Endothelial cell of umbilical vein (primary cell): ENCODE measurements around the gene SREK1IP1. TPM values are rescaled to one million over a fixed set of nuclear protein-coding genes. Genes with fewer than 3 reads are reported as not detected.

Source experiments
- BruUV-seq: library from RNA; stranded (reverse); fragments of 400-500 nt; replicated peaks from 2 replicates; lab custom pipeline; 2021; lab: Mats Ljungman, UMichigan
- CTCF ChIA-PET: fragments of 300-600, 350-600 bp; sonication (Branson Sonifier 250); formaldehyde crosslinking; loops from one replicate; lab custom pipeline; 2021; ENCODE audit warnings: antibody characterized with exemption, inconsistent platforms; lab: Charles Lee
- POLR2A ChIA-PET: fragments of 300-600, 350-600 bp; sonication (Branson Sonifier 250); formaldehyde crosslinking; loops from one replicate; lab custom pipeline; 2021; ENCODE audit warnings: antibody characterized with exemption, inconsistent platforms; lab: Charles Lee
- DNase-seq: peaks from one replicate; pipeline ENCODE4 v3.0.0-alpha.2; 2011; ENCODE audit warnings: low read depth, low spot score
- FAIRE-seq: peaks from 2 replicates; lab custom pipeline; 2011; peaks lifted over from hg19 to GRCh38; lab: Jason Lieb, UNC
- H2AFZ ChIP-seq: 2 replicates; pipeline ENCODE4 v1.6.0; 2012; ENCODE audit warnings: low read depth, low read length, control low read depth, inconsistent platforms
- H3K27ac ChIP-seq: 2 replicates; pipeline ENCODE4 v1.5.1; 2011; ENCODE audit warnings: low read depth, mild to moderate bottlenecking, control low read depth, low read length, moderate library complexity; ENCODE audit not compliant: insufficient read depth
- H3K27me3 ChIP-seq, 2 experiments: 2 replicates each; pipeline versions ENCODE4 v1.6.0 to v1.6.1; 2011; ENCODE audit warnings: low read length in 2 of 2, mixed read lengths in 1 of 2; ENCODE audit not compliant: control insufficient read depth in 2 of 2, insufficient read depth in 2 of 2
- H3K36me3 ChIP-seq, 2 experiments: 2 replicates in 1 of 2; 3 replicates in 1 of 2; pipeline ENCODE4 v1.5.1; 2011; ENCODE audit warnings: low read length in 2 of 2, mild to moderate bottlenecking in 1 of 2, moderate library complexity in 1 of 2; ENCODE audit not compliant: control insufficient read depth in 2 of 2, insufficient read depth in 2 of 2; ENCODE audit errors: extremely low read depth in 1 of 2
- H3K4me1 ChIP-seq: 3 replicates; pipeline ENCODE4 v1.5.1; 2011; ENCODE audit warnings: mild to moderate bottlenecking, low read length; ENCODE audit not compliant: control insufficient read depth, insufficient read depth; ENCODE audit errors: extremely low read depth
- H3K4me2 ChIP-seq: 2 replicates; pipeline ENCODE4 v1.6.1; 2011; ENCODE audit warnings: low read length, control low read depth, mixed read lengths; ENCODE audit not compliant: insufficient read depth
- H3K4me3 ChIP-seq, 3 experiments: fragments of 200-600 bp in 1 of 3; sonication (generic), shearing (Covaris generic) in 1 of 3; replicated peaks in 1 of 3; 2 replicates each; pipeline ENCODE4 v1.5.1; 2011 to 2016; ENCODE audit warnings: control low read depth in 3 of 3, low read length in 3 of 3, mild to moderate bottlenecking in 2 of 3, inconsistent platforms in 1 of 3, low read depth in 1 of 3, moderate library complexity in 1 of 3; ENCODE audit not compliant: insufficient read depth in 1 of 3
- H3K79me2 ChIP-seq: 2 replicates; pipeline ENCODE4 v1.6.0; 2012; ENCODE audit warnings: low read length, inconsistent platforms; ENCODE audit not compliant: control insufficient read depth, insufficient read depth
- H3K9ac ChIP-seq: replicated peaks from 2 replicates; pipeline ENCODE3; 2011; ENCODE audit warnings: low read length, control low read depth; ENCODE audit not compliant: insufficient read depth; ENCODE audit errors: extremely low read depth
- H3K9me1 ChIP-seq: replicated peaks from 3 replicates; pipeline ENCODE4 v1.6.0; 2011; ENCODE audit warnings: mild to moderate bottlenecking, low read length; ENCODE audit not compliant: control insufficient read depth, insufficient read depth; ENCODE audit errors: extremely low read depth
- H3K9me3 ChIP-seq: replicated peaks from 2 replicates; pipeline ENCODE4 v1.5.1; 2012; ENCODE audit warnings: low read length, inconsistent platforms; ENCODE audit not compliant: control insufficient read depth, insufficient read depth
- H4K20me1 ChIP-seq: replicated peaks from 2 replicates; pipeline ENCODE3; 2011; ENCODE audit warnings: mild to moderate bottlenecking, low read length; ENCODE audit not compliant: control insufficient read depth, insufficient read depth; ENCODE audit errors: extremely low read depth
- EZH2 ChIP-seq: IDR thresholded peaks from 2 replicates; pipeline ENCODE4 v1.6.1; 2012; ENCODE audit warnings: borderline replicate concordance, low read depth, mild to moderate bottlenecking, moderate library complexity, low read length, inconsistent platforms; ENCODE audit not compliant: severe bottlenecking
- FOS ChIP-seq: IDR thresholded peaks from 2 replicates; pipeline ENCODE4 v1.6.1; 2011; ENCODE audit warnings: mild to moderate bottlenecking, low read length, moderate library complexity, borderline replicate concordance; ENCODE audit not compliant: insufficient read depth
- JUN ChIP-seq: IDR thresholded peaks from 2 replicates; pipeline ENCODE4 v1.6.1; 2011; ENCODE audit warnings: borderline replicate concordance, low read depth; ENCODE audit not compliant: insufficient read length, insufficient read depth
- POLR2A ChIP-seq: IDR thresholded peaks from 2 replicates; pipeline ENCODE4 v1.6.1; 2012; ENCODE audit warnings: low read depth, mild to moderate bottlenecking, control low read depth, low read length
- POLR2AphosphoS5 ChIP-seq: IDR thresholded peaks from 2 replicates; pipeline ENCODE4 v1.6.1; 2012; ENCODE audit warnings: low read depth, mild to moderate bottlenecking, control low read depth, low read length, moderate library complexity; ENCODE audit not compliant: insufficient read depth
- dilution Hi-C: fragments of 300-500 bp; cut with MboI; formaldehyde crosslinking; loops from one replicate; pipeline ENCODE4 v1.15.0; 2019; ENCODE audit warnings: low sequenced_read_pairs; ENCODE audit not compliant: extremely low pct_ligation_motif_present
- intact Hi-C: fragments of 100-400 bp; cut with micrococcal nuclease; formaldehyde crosslinking; loops from one replicate; pipeline ENCODE4 v1.10.0; 2022
- polyA plus RNA-seq, 4 experiments: library from polyadenylated mRNA; depleted of rRNA in 3 of 4; stranded (reverse) in 3 of 4; unstranded in 1 of 4; fragments of >200 nt; gene quantifications; 2 replicates each; pipeline versions ENCODE4 v1.2.1 to v1.2.3, GENCODE V29; 2011 to 2012; ENCODE audit warnings: missing spikeins in 1 of 4
- total RNA-seq: library from RNA; stranded (reverse); gene quantifications from 2 replicates; pipeline ENCODE4 v1.2.3, GENCODE V29; 2021
- TF ChIP-seq, protein P1 (sequence below), 2 donors: IDR thresholded peaks; 1 replicate in 1 of 2; 2 replicates in 1 of 2; pipeline ENCODE4 v1.5.1; 2011; ENCODE audit warnings: low read length in 2 of 2, mild to moderate bottlenecking in 2 of 2, moderate library complexity in 2 of 2, control low read depth in 1 of 2, inconsistent platforms in 1 of 2, low read depth in 1 of 2; ENCODE audit not compliant: insufficient read depth in 1 of 2; ENCODE audit errors: extremely low read depth in 1 of 2

Gene SREK1IP1
- total and polyA plus RNA-seq, 2 donors (not counting 3 experiments of a cell fraction or from before 2014, with no cell fraction given) = 6.3 to 17.8 TPM

- H4K20me1 ChIP-seq = no peaks in the 10 kb centered on the region
- H3K27ac ChIP-seq = no peak overlapping the region
- H3K79me2 ChIP-seq = no peaks in the 10 kb centered on the region
- no peaks in the 10 kb centered on the region for H3K9me3 ChIP-seq
- CTCF ChIA-PET = no interaction called here
- H3K4me3 ChIP-seq = no peak overlapping the region
- no peaks in the 10 kb centered on the region for H3K9me1 ChIP-seq
- H3K9ac ChIP-seq = no peak overlapping the region
- DNase-seq = no peak
- H3K36me3 ChIP-seq = peaks cover 2 to 3% of the 10 kb centered on the region in 2 experiments
- TF ChIP-seq, protein P1, sequence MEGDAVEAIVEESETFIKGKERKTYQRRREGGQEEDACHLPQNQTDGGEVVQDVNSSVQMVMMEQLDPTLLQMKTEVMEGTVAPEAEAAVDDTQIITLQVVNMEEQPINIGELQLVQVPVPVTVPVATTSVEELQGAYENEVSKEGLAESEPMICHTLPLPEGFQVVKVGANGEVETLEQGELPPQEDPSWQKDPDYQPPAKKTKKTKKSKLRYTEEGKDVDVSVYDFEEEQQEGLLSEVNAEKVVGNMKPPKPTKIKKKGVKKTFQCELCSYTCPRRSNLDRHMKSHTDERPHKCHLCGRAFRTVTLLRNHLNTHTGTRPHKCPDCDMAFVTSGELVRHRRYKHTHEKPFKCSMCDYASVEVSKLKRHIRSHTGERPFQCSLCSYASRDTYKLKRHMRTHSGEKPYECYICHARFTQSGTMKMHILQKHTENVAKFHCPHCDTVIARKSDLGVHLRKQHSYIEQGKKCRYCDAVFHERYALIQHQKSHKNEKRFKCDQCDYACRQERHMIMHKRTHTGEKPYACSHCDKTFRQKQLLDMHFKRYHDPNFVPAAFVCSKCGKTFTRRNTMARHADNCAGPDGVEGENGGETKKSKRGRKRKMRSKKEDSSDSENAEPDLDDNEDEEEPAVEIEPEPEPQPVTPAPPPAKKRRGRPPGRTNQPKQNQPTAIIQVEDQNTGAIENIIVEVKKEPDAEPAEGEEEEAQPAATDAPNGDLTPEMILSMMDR (IDR thresholded peaks at IDR 0.05; ENCODE audit: extremely low read depth in 1 of 2, insufficient read depth in 1 of 2, low read depth in 1 of 2, low read length in 2 of 2) = no peak
- no peak for TF ChIP-seq JUN
- no peak for TF ChIP-seq POLR2AphosphoS5
- TF ChIP-seq EZH2 = no peak
- TF ChIP-seq FOS = no peak
- TF ChIP-seq POLR2A = no peak
- H2AFZ ChIP-seq = no peak overlapping the region
- peaks cover 6% of the 10 kb centered on the region for H3K4me1 ChIP-seq
- H3K4me2 ChIP-seq = no peak overlapping the region
- intact Hi-C loops = loop anchor here (5.0 kb wide), 1 partner anchor 1401 kb away; no protein-coding TSS in a partner anchor
- no peak for FAIRE-seq
- no peaks in the 10 kb centered on the region for H3K27me3 ChIP-seq
- POLR2A ChIA-PET = no interaction called here
- BruUV-seq = no TSS peak
- dilution Hi-C loops = no loop called here
These were observed 17.9 kb upstream of the SREK1IP1 start for GRCh38 chr5:64786372-64786771.
